Tibial nerve (tissue), 3 donors: ENCODE results near the gene ING4.

Experiments
- CTCF ChIP-seq, 5 experiments: fragments of 200-600 bp in 3 of 5; fragments of 450-650 bp in 2 of 5; sonication (generic) in 3 of 5; IDR thresholded peaks; one replicate each; pipeline ENCODE4 v1.5.1; 2016 to 2019; ENCODE audit warnings: antibody characterized with exemption in 5 of 5, mild to moderate bottlenecking in 3 of 5, moderate library complexity in 2 of 5
- POLR2A ChIP-seq, 2 donors: fragments of 450-650 bp; IDR thresholded peaks; one replicate each; pipeline ENCODE4 v1.6.1; 2017; ENCODE audit warnings: antibody characterized with exemption in 2 of 2, mild to moderate bottlenecking in 2 of 2, moderate library complexity in 2 of 2

GRCh38 chr12:6688543-6688998 lies 25.7 kb upstream of the ING4 start:
- TF ChIP-seq CTCF (IDR thresholded peaks at IDR 0.05) (no peak), POLR2A (IDR thresholded peaks at IDR 0.05) (no peak)
